ENCODE measurements around the gene CA11.
"Not testable (repeated sequence)": the region's sequence is repeated elsewhere in the genome, so short reads cannot be mapped to it uniquely, and the experiment has no call there.

The CA11 gene

GRCh38 chr19:48669903-48670668 is 24.1 kb upstream of the CA11 start:
- no peak for DNase-seq (ENCODE audit: low spot score)

GRCh38 chr19:48668761-48669160 is 22.8 kb upstream of the CA11 start:
- no peak for DNase-seq (ENCODE audit: low spot score)

DNA sequence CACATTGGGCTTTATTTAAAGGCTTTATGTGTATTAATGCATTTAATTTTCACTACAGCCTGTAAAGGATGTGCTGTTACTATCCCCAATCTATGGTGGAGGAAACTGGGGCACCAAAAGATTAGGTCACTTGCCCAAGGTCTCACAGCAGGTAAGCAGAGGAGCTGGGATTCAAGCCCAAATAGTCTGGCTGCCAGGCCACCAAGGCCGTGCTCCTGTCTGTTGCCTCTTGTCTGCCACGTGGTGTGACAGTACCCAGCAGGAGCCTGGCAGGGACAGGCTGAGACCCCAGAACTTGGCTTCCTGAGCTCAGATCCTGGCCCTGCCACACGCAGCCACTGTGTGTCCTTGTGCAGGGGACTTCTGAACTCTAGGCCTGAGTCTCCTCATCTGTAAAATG is 22.3 kb upstream of the CA11 start:
- no peak for DNase-seq (ENCODE audit: low spot score)

DNA sequence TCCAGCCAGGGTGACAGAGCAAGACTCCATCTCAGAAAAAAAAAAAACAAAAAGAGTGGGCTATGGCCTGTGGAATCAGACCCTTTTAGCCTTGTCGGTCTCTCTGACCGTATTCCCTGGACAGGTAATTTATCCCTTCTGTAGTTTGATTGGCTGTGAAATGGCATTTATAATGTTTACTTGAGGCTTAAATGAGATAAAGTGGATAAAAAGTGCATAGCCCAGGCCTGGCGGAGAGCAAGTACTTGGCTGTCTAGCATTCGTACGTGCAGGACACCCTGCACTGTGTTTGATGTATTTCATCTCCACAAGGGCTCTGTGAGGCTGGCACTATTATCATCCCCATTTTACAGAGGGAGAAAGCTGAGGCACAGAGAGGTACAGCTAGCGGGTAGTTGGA is 19.8 kb upstream of the CA11 start:
- DNase-seq (ENCODE audit: low spot score), result no peak

GRCh38 chr19:48664476-48664875 is 18.5 kb upstream of the CA11 start:
- DNase-seq (ENCODE audit: low spot score), result no peak

DNA sequence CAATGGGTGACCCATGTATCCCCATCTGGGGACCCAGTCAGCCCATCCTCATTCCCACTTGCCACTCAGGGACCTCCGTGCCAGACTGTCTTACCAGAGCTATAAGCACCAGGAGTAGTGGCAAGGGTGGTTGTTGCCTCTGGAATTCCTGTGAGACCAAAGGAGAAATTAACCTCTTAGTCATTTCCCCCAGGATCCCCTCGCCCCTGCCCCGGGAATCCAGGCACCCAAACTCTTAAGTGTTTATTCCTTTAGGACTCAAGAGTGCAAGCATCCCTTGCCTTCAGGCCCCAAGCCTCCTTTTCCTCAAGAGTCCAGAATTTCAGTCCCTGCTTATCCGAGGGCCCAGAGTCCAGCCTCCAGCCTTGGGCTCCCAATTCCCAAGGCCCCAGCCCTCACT is 17.7 kb upstream of the CA11 start:
- no peak for DNase-seq (ENCODE audit: low spot score)

DNA sequence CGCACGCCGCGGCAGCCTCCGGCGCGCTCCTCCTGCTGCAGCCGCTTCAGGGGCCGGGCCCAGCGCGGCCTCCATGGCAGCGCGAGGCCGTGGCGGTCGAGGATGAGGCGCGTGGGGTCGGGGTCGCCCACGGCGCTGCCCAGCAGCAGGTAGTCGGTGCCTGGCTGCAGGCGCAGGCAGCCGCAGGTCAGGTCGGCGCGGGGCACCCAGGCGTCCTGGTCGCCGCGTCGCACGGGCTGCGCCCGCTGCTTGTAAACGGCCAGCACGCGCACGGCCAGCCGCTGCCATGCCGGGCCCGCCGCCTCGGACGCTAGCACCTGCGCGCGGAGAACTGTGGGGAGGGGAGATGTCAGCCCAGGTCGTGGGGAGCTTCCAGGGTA is 15.7 kb upstream of the CA11 start:
- no peak for DNase-seq (ENCODE audit: low spot score)

GRCh38 chr19:48660852-48661710 is 15.1 kb upstream of the CA11 start:
- peak; percentile 93 for DNase-seq (ENCODE audit: low spot score)

- no peak for DNase-seq (ENCODE audit: low spot score)
These were observed 13.8 kb upstream of the CA11 start for GRCh38 chr19:48659768-48660167.

DNA sequence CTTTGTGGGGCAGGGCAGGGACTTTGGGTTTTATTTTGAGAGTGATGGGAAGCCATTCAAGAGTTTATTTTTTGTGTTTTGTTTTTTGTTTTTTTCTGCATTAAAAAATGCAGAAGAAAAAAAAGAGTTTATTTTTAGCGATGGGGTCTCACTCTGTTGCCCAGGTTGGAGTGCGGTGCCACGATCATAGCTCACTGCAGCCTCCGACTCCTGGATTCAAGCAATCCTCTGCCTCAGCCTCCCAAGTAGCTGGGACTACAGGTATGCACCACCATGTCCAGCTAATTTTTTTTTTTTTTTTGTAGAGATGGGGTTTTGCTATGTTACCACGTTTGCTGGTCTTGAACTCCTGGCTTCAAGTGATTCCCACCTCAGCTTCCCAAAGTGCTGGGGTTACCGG is 12.5 kb upstream of the CA11 start:
- DNase-seq (ENCODE audit: low spot score), result no peak

DNA sequence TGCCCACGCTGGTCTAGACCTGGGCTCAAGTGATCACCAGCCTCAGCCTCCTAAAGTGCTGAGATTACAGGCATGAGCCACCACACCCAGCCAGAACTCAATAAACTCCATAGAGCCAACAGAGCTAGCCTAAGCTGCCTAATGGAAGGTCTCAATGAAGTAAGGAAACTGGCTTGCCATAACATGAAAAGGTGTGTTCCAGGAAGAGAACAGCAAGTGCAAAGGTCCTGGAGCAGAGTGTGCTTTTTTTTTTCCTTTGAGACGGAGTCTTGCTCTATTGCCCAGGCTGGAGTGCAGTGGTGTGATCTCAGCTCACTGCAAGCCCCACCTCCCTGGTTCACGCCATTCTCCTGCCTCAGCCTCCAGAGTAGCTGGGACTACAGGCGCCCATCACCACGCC is 11.8 kb upstream of the CA11 start:
- not testable (repeated sequence) for DNase-seq (ENCODE audit: low spot score)

- DNase-seq (ENCODE audit: low spot score), result peak; percentile 89
These were observed 11.0 kb upstream of the CA11 start for GRCh38 chr19:48656840-48657474.

- DNase-seq (ENCODE audit: low spot score), result no peak
These were observed 8.5 kb upstream of the CA11 start for GRCh38 chr19:48654299-48655059.

- no peak for DNase-seq (ENCODE audit: low spot score)
These were observed 5.7 kb upstream of the CA11 start for GRCh38 chr19:48651683-48652048.

DNA sequence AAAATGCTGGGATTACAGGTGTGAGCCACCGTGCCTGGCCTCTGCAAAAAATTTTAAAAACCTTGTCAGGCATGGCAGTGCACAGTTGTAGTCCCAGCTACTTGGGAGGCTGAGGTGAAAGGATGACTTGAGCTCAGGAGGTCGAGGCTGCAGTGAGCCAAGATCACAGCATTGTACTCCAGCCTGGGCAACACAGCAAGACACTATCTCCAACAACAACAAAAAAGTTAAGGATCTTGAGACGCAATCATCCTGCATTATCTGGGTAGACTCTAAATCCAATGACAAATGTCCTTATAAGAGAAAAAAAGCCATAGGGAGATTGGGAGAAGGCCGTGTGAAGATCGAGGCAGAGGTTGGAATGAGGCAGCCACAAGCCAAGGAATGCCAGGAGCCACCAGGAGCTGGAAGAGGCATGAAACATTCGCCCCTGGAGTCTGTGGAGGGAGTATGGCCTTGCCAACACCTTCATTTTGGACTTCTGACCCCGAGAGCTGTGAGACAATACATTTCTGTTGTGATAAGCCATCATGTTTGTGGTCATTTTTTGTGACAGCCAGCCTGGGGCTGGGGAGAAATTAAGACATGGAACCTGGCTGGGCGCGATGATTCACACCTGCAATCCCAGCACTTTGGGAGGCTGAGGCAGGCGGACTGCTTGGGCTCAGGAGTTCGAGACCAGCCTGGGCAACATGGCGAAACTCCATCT is 5.1 kb upstream of the CA11 start:
- DNase-seq (ENCODE audit: low spot score), result no peak

- DNase-seq (ENCODE audit: low spot score), result no peak
These were observed 2.1 kb upstream of the CA11 start for GRCh38 chr19:48648134-48648533.

- no peak for DNase-seq (ENCODE audit: low spot score)
These were observed 782 bp upstream of the CA11 start for GRCh38 chr19:48646722-48647216.

- DNase-seq (ENCODE audit: low spot score), result no peak
These were observed 377 bp downstream of the CA11 start for GRCh38 chr19:48645620-48646000.

GRCh38 chr19:48644839-48645619 is 958 bp downstream of the CA11 start:
- peak; percentile 74 for DNase-seq (ENCODE audit: low spot score)

DNA sequence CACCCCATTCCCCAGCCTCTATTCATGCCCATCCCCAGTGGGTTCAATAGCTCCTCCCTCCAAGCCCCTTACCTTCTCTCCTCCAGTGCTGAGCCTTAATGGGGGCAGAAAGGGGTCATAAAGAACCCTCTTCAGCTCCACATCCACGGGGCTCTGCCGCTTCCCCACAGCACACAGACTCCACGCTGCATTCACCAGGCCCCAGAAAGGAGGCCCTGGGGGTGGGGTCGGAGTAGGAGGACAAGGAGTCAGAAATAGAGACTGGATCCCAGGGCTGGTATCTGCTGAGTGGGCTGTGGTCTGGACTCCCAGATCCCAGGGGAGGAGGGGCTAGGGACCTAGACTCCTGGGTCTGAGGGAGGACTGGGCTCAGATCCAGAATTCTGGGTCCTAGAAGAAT is 1.6 kb downstream of the CA11 start:
- no peak for DNase-seq (ENCODE audit: low spot score)

DNA sequence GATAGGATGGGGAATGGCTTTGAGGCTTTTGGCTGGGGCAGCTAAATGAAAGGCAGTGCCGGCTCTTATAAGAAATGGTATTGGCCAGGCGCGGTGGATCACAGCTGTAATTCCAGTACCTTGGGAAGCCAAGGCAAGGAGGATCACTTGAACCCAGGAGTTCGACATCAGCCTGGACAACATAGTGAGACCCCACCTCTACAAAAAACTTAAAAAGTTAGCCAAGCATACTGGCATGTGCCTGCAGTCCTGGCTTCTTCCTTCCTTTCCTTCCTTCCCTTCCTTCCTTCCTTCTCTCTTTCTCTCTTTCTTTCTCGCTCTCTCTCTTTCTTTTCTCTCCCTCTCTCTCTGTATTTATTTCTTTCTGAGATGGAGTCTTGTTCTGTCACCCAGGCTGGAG is 3.1 kb downstream of the CA11 start:
- DNase-seq (ENCODE audit: low spot score), result no peak

Measured in AG08396 (cell line).